Sigmoid colon (tissue), 4 donors: Measurements from ENCODE around the gene SPTA1.

ENCODE experiments used
- CTCF ChIP-seq, 4 experiments: fragments of 450-650 bp in 3 of 4; fragments of 200-600 bp in 1 of 4; IDR thresholded peaks; one replicate each; pipeline ENCODE4 v1.5.1; 2016 to 2019; ENCODE audit warnings: antibody characterized with exemption in 4 of 4, mild to moderate bottlenecking in 3 of 4, moderate library complexity in 2 of 4
- EP300 ChIP-seq, 4 donors: sonication (generic); formaldehyde crosslinking; IDR thresholded peaks; one replicate each; pipeline ENCODE4 v1.6.1; 2017; ENCODE audit warnings: antibody characterized with exemption in 4 of 4
- POLR2A ChIP-seq, 2 donors: fragments of 450-650 bp; IDR thresholded peaks; one replicate each; pipeline ENCODE4 v1.6.1; 2016; ENCODE audit warnings: antibody characterized with exemption in 2 of 2, mild to moderate bottlenecking in 2 of 2, moderate library complexity in 2 of 2
- POLR2AphosphoS5 ChIP-seq, 4 donors: sonication (generic); formaldehyde crosslinking; IDR thresholded peaks; one replicate each; pipeline ENCODE4 v1.6.1; 2017; ENCODE audit warnings: antibody characterized with exemption in 4 of 4

GRCh38 chr1:158572226-158572625 is 114.3 kb downstream of the SPTA1 start:
- no peak for TF ChIP-seq CTCF (IDR thresholded peaks at IDR 0.05)
- TF ChIP-seq EP300 (IDR thresholded peaks at IDR 0.05), result no peak
- TF ChIP-seq POLR2A (IDR thresholded peaks at IDR 0.05), result no peak
- no peak for TF ChIP-seq POLR2AphosphoS5 (IDR thresholded peaks at IDR 0.05)
